ENCODE data around the gene NADK. TPM values are rescaled to one million over a fixed set of nuclear protein-coding genes. Genes with fewer than 3 reads are reported as not detected.

The NADK gene
- total and polyA plus RNA-seq, 11 donors, result 17.7 to 45.2 (median 23.3) TPM

DNA sequence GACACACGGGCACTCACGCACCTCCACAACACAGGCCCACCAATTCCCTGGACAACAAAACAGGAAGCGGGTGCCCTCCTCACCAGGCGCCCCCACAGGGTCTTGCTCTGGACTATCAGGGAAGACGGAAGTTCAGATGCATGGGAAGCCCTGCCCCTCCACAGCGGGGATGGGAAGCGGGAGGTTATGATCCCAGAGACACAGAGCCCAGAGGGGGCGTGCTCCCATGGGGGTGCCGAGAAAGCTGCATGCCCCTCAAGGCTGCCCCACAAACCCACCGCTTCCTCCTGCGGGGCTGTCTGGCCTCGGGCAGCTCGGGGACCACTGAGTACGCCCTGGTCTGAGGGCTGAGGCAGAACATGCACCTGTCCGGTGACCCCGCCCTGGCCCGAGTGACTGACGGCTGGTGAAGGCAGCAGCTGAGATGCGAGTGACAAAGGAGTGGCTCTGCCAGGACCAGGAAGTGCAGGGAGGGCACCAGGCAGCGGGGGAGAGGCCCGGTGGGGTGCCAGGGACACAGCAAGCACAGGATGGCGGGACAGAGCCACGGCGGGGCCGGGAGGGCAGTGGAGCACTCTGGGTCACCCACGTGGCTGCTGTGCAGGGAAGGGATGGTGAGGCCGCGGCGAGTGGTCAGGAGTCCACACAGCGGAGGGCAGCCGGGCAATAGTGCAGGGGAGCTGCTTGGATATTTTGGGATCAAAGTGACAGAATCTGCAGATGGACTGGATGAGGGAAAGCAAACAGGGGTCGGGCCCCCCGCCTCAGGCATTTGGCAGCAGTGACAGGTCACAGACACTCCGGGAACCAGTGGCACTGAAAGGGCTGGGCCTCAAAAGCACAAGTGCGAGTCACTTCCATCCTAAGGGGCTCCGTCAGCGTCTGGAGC, 18.6 kb downstream of the NADK start:
- no peak overlapping the region for H3K4me3 ChIP-seq
- no peaks in the 10 kb centered on the region for H3K9me3 ChIP-seq
- TF ChIP-seq POLR2A (IDR thresholded peaks at IDR 0.05), result no peak
- TF ChIP-seq, protein P1, sequence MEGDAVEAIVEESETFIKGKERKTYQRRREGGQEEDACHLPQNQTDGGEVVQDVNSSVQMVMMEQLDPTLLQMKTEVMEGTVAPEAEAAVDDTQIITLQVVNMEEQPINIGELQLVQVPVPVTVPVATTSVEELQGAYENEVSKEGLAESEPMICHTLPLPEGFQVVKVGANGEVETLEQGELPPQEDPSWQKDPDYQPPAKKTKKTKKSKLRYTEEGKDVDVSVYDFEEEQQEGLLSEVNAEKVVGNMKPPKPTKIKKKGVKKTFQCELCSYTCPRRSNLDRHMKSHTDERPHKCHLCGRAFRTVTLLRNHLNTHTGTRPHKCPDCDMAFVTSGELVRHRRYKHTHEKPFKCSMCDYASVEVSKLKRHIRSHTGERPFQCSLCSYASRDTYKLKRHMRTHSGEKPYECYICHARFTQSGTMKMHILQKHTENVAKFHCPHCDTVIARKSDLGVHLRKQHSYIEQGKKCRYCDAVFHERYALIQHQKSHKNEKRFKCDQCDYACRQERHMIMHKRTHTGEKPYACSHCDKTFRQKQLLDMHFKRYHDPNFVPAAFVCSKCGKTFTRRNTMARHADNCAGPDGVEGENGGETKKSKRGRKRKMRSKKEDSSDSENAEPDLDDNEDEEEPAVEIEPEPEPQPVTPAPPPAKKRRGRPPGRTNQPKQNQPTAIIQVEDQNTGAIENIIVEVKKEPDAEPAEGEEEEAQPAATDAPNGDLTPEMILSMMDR (IDR thresholded peaks at IDR 0.05), result no peak
- ATAC-seq (no peak), DNase-seq (no peak)
- peak overlapping the region in 4 of 12 donors; percentile 47 to 70 (median 48) for H3K27ac ChIP-seq
- peaks cover 0 to 24% (median 10%) of the 10 kb centered on the region in 12 donors for H3K4me1 ChIP-seq
- peaks cover 4 to 98% (median 81%) of the 10 kb centered on the region in 9 donors for H3K36me3 ChIP-seq
- 88 to 93% (median 92%) methylated on average over 30 to 37 of the region's 37 CpGs for WGBS, 4 donors
- intact Hi-C loops (cut with DNase I), result loop anchor here in 1 of 10 donors (10.0 kb wide), 1 partner anchor 145 kb away; no protein-coding TSS in a partner anchor
- no peaks in the 10 kb centered on the region for H3K27me3 ChIP-seq

DNA sequence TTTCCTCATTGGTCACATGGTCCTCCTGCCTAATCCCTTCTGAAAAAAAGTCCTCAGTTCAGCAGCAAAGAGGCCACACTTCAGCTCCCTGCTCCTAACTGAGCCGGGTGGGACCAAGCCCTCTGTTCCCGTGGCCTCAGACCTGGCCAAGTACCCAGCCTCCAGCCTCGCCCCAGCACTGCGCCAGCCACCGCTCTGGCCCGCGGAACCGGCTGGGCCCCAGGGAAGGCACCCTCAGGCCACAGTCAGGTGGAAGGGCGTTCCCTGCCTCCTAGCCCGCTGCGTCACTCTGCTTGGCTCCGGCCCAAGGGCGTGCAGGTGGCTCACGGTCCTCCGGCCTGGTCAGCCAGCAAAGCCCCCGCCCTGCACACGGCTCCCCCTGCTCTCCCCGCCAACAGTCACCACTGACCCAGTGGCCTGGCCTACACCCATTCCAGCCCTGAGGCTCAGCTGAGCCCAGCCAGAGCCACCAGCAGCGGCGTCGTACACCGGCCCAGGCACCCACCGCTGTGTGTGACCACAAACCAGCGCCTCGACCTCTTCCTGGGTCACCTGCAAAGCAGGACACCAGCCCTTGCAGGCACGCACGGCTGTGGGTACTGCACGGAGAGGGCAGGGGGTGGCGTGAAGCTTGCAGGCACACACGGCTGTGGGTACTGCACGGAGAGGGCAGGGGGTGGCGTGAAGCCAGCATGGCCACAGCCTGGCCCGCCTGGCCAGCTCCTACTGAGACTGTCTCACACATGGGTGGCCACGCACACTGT, 19.4 kb downstream of the NADK start:
- TF ChIP-seq, protein P1 (IDR thresholded peaks at IDR 0.05), result no peak
- TF ChIP-seq POLR2A (IDR thresholded peaks at IDR 0.05), result no peak
- peaks cover under 1 to 98% (median 83%) of the 10 kb centered on the region in 9 donors for H3K36me3 ChIP-seq
- peak overlapping the region in 9 of 12 donors; percentile 2 to 70 (median 47) for H3K27ac ChIP-seq
- ATAC-seq (peak; percentile 57 to 90 (median 60)), DNase-seq (peak; percentile 66 to 81 (median 71))
- H3K4me1 ChIP-seq, result peaks cover 0 to 19% (median 10%) of the 10 kb centered on the region in 12 donors
- H3K9me3 ChIP-seq, result no peaks in the 10 kb centered on the region
- intact Hi-C loops (cut with DNase I), result loop anchor here in 1 of 10 donors (10.0 kb wide), 1 partner anchor 146 kb away; no protein-coding TSS in a partner anchor
- no peaks in the 10 kb centered on the region for H3K27me3 ChIP-seq
- H3K4me3 ChIP-seq, result peak overlapping the region in 1 of 12 donors; percentile 1
- 60 to 73% (median 67%) methylated on average over 32 to 34 of the region's 34 CpGs for WGBS, 4 donors

DNA sequence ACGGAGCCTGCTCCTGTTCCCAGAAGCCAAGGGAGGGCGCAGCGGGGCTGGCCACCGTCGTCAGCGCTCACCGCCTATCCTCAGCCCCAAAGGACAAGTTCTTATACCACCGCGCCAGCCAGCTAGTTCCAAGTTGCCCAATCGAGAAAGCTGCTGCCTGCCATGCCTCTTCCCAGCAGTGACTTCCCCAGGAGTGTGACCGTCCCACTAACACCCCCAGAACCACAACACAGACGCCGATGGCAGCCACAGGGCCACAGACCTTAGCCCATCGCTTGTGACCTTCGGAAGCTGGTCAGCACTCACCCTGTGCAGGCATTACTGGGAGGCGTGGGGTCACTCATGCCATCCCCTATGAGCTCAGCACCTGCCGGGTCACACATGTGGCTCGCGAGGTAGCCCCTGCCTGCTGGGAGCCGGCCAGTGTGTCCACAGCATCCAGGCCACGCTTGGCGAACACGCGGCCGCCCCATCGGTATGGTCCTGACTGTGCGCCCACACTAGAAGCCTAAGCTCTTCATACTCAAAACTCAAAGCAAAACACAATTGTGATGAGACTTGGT, 20.1 kb downstream of the NADK start:
- TF ChIP-seq, protein P1 (IDR thresholded peaks at IDR 0.05), result no peak
- no peak for TF ChIP-seq POLR2A (IDR thresholded peaks at IDR 0.05)
- H3K9me3 ChIP-seq, result no peaks in the 10 kb centered on the region
- peak overlapping the region in 8 of 12 donors; percentile 2 to 70 (median 48) for H3K27ac ChIP-seq
- peaks cover 0 to 98% (median 84%) of the 10 kb centered on the region in 9 donors for H3K36me3 ChIP-seq
- H3K4me1 ChIP-seq, result peaks cover 0 to 19% (median 10%) of the 10 kb centered on the region in 12 donors
- peak in 1 of 5 donors; percentile 11 for DNase-seq
- WGBS, 4 donors, result 92 to 95% (median 94%) methylated on average over 27 of the region's 27 CpGs
- intact Hi-C loops (cut with DNase I), result loop anchor here in 1 of 10 donors (10.0 kb wide), 1 partner anchor 147 kb away; no protein-coding TSS in a partner anchor
- H3K27me3 ChIP-seq, result no peaks in the 10 kb centered on the region
- no peak for ATAC-seq
- no peak overlapping the region for H3K4me3 ChIP-seq
